Glomerular visceral epithelial cell (primary cell): ENCODE results near the gene ALK.

ENCODE experiments used
- DNase-seq: peaks from one replicate; pipeline ENCODE4 v3.0.0-alpha.2; 2016; ENCODE audit errors: extremely low spot score

ALK gene

DNA sequence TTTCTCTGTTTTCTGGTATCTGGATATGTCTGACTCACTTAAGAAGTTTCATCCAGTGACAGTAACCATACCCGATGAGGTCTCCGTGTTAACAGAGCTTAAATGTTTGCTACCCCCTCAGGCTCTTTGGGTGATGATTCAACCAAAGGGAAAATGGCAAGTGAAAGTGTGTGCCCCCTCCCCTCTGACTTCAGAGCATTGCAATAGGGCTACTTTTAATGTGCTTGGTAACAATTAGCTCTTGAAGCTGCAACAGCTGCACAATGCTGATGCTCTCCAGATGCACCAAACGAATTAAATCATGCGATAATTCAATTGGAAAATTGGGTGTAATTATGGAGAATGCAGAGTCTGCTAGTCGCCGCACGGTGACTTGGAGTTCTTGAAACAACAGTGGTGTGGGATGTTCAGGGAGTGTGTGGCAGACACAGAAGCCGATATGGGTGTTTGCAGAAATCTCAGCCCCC, 270.7 kb downstream of the ALK start:
- no peak for DNase-seq

DNA sequence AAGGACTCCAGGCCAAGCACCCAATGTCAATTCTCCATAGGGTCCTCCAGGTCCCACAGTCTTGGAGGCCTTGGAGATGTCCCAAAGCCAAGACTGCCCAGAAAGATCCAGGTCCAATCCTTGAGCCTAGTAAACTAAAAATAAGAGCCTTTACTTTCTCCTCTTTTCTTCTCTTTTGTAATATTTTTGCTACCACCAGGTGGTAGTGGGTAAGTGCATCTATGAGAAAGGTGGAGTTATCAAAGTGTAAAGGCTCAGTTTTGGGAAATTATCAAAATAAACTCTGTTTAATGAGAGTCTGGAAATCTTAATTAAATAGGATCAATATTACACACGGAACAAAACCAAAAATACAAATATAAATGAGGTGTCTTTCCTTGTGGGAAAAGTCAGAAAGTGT, 276.4 kb downstream of the ALK start:
- no peak for DNase-seq

DNA sequence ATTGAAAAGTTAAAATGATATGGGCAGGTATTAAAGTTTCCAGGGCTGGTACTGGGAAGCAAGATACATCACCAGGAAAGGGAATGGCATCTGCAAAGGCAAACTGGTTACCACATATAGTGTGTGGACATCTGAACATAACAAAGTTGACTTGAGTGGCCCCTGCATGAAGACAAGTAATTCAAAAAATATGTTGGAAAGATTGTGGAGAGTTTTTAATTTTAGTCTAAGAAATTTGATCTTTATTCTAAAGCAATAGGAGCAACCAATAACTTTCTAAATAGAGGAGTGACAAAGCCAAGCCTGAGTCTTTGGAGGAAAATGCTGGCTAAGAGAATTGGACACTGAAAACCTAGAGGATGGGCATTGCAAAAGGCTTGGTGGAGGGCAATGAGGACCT, 278.2 kb downstream of the ALK start:
- no peak for DNase-seq

DNA sequence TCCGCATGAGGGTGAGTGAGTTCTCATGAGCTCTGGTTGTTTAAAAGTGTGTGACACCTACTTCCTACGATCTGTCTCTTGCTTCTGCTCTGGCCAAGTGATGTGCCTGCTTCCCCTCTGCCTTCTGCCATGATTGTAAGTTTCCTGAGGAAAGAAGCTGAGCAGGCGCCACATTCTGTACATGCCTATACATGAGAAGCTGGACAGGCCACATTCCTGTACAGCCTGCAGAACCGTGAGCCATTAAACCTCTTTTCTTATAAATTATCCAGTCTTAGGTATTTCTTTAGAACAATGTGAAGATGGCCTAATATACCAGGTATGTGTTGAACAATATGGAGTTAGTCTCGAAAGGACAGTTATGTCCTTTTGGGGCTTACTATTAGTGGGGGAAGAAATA, 281.0 kb downstream of the ALK start:
- no peak for DNase-seq

DNA sequence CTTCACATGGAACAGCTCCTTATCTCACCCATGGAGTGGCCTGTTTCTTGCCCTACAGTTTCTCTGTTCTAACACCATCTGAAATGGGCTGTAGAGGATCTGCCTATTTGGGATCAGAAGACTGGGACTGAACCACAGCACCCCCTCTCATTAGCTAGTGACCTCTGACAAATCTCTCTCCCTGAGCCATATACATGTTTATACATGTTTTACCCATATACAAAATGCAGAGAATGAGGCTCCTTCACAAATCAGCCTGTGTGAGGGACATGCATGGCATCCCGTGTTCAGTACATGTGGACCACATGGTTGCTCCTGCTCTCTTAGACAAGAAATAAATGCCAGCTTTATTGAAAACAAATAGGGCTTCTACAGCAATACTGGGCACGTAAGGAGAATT, 282.7 kb downstream of the ALK start:
- DNase-seq = no peak

DNA sequence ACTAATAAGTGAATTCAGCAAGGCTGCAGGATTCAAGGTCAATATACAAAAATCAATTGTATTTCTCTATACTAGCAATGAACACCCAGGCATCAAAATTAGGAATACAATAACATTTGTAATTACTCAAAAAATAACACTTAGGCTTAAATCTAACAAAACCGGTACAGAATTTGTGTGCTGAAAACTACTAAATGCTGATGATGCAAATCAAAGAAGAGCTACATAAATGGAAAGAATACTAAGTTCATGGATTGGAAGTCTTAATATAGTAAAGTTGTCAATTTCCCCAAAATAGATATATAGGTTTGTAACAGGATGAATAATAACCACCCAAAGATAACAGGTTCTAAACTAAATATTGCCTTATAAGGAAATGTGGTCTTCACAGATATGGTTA, 286.5 kb downstream of the ALK start:
- no peak for DNase-seq

DNA sequence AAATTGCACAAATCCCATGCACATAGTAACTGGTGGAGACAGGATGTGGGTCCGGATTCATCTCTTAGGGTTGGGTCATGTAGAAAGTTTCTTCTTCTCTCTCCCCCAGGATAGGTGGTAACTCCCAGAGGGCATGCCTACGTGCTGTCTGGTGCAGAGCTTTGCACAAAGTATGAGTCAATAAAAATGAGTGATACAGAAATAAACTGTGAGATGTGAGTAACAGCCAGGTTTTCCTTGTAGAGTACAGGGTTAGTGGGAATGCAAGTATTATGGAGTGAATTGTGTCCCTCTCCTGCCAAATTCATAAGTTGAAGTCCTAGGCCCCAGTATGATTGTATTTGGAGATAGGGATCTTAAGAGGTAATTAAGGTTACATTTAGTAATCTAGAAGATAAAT, 289.4 kb downstream of the ALK start:
- DNase-seq = no peak

DNA sequence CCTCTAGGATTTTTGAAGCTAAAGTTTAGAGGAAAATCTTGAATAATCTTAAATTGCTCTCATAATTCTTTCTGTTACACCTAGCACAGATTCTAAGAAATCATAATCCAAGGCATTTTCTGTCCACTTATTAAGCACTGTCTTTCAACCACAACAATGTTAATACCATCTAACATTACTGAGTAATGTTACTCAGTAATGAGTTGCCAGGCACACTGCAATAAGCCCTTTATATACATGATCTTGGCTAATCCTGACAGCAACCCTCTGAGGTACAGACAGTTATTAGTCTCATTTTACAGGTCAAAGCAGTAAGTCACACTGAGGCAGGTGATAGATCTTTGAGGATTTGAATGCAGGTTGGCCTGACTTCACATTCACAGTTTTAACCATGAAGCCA, 291.9 kb downstream of the ALK start:
- no peak for DNase-seq

DNA sequence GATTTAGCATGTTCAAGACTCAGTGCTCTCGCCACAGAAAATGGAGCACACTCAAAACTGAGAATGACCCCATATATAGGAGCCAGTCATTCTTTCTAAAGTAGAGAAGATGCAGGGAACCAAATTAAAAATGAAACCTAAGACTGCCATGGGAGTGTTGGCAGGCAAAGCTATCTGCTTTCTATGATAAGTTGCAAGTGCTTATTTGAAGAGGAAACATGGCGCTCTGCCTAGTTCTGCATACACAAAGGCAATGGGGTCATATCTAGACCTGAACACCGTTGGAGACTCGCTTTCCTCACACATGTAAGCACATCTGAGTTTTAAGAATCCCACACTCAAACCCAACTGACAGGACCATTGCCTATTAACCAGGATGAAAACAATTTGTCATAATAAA, 292.5 kb downstream of the ALK start:
- no peak for DNase-seq

DNA sequence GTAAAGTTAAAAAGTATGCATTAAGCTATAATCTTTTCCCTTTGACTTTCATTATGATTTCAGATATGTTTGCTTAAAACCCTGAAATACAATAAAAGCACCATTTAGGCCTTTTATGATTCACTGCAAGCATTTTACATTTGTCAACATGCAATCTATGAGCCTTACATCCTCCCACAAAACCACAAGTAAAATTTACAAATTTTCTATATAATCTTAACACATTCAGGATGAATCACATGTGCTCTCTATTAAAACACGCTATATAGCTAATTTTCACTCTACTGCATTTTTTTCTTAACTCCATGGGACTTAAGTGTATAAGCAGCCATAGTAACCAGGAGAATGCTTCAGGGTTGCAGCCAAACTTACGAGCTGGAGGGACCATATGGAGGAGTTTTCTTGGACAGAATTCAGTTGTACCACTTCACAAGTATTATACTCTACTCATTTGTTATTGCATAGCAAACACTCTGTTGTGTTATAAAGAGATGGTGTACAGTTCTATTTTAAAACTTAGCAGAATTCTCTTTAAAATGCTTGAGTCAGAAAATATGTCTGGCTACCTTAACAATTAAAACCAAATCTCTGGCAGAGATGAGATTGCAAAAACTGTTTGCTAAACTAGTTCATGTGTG, 293.2 kb downstream of the ALK start:
- DNase-seq = no peak

DNA sequence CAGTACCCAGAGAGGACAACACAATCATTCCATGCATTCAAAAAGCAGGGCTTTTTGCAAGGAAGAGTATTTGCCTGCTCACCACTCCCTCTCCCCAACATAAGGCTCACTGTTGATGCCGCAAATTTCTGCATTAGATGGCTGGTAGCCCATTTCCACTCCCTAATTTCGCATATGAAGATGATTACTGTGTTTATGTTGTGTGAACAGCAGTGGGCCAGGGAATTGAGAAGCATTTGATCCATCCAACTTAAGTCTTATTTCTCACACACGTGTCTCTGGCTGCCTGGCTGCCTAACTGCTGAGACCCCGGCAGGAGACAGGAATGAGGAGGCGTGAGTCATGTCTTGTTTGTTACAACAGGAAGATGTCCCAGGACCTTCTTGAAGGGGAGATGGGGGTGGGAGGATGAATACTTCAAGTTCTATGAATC, 294.1 kb downstream of the ALK start:
- no peak for DNase-seq

DNA sequence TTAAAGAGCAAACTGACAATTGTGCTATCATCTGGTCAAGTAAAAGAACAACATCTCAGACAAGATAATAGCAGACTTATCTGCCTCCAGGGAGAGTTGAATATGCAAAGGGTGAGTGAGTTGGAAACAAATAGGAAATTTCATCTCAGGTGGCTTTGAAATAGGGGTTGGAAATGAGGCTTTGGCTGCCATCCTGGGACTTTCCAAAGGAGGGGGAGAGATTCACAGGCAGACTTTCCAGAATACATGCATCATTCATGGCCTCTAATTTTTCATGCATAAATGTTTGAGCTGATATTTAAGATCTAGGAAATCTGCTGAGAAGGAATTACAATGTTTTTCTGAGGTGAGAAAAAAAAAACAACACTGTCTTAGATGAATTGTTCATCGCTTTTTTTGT, 300.5 kb downstream of the ALK start:
- DNase-seq = no peak

DNA sequence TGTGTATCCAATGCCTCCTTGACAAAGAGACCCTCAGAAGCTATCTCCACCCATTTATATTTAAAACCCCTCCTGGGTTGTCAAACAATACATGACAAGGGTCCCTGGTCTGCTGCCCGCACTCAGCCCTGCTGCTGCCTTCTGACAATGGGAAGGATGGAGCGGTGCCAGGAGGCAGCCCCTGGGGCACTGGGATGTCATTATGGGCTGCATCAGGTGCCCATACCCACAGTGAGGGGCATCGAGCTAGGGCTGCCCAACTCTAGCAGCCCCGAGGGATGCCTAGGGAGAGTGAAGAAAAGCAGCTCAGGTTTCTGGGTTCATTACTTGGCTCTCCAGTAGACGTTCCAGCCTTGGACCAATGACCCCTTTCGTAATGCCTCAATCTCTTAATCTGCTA, 301.7 kb downstream of the ALK start:
- no peak for DNase-seq

DNA sequence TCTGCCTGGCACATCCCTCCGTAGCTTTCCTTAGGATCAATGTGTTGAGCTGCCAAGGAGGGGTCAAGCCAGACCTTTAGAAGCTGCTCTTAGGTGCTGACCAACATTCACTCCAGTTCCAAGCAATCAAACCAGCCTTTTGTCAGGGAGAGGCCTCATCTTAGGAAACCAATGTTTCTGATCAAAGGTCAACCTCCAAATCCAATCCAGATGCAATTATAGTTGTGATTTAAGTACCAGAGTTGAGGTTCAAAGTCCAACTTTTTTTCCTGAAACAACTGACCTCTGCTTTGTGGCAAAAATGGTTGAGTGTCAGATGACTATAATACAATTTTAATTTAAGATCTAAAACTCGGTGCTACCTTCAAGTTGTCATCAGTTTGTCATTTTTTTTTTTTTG, 303.4 kb downstream of the ALK start:
- no peak for DNase-seq

DNA sequence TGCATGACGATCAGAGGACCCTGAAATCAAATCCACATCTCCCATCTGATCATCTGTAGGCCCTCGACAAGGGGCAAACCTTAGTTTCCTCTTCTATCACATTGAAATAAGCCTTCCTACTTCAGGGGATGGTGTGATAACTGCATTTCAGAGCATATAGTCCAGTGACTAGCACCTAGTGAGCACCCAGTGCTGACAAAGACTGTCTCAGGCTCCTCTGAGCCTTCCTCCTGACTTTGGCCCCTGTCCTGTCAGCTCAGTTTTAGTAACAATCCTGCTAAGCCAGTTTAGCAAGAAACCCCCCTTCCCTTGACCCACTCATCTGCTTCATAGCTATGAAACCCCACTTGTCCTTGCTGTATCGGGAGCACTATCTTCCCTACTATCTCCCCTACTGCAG, 304.0 kb downstream of the ALK start:
- DNase-seq = no peak

DNA sequence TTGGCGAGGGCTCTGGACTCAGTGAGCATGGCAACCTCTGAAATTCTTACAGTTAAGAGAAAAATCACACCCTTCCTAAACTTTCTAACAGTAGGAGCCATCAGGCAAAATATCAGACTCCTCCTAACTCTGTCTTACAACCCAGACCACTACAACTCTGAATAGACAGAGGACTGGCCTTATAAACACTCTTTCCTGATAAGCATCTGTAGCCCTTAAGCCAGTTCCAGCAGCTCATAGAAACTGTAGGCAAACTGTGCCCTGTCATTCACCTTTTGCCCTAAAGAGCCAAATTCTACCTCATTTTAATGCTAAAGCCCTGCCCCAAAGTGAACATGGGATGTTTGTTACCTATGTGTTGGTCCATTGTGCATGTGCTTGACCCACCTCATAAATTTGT, 304.8 kb downstream of the ALK start:
- DNase-seq = no peak

DNA sequence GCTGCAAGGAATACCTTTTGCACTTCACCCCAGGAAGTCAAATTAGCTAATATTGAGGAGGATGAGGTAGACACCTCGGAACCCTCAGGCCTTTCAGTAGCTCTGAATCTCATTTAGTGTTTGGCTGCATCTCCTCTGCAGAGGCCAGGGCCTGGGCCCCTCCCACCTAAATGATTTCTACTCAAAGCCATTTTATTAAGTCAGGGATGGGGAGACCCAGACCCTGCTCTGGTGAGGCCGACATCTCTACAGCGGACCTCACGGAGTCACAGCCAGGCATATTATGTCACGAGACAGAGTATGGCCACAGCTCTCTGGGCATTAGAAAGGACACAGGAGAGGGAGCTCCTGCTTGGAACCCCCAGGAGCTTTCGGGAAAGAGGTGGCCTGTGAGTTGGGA, 305.5 kb downstream of the ALK start:
- no peak for DNase-seq

DNA sequence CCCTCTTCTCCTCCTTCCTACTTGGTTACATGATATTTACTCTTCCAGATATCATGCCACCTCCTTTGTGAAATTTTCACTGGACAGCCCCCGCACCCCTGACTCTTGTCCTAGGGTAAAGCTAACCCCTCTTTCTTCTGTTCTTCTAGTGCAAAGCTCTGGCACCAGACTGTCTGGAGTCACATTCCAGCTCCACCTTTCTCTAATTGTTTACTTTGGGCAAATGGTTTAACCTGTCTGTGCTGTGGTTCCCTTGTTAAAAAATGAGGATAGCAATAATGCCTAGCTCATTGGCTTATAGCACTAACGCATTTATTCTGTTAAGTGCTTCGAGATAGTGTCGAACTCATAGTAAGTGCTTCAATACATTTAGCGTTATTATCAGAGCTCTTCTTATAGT, 306.2 kb downstream of the ALK start:
- no peak for DNase-seq

DNA sequence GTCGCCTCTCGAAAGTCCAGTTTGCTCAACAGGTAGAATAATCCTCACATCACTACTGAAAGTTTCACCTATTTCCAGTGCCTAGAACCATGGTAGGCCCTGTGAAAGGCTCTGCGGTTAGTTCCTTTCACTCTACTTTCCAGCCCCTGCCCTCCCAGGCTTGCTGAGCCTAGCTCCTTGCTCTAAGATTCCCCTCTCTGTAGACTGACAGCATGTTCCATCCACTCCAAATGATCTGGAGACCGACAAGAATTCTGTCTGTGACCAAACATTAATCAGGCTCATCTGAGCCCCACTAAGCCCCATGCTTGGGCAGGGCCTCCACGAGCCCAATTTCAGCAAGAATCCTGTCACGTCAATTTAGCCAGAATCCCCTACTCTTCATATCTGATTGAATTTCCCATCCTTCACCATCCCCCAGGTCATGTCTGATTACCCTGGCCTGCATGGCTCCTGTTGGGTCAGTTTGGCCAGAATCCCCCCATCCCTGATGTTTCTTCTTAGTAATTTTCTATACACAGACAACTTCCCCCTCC, 307.0 kb downstream of the ALK start:
- no peak for DNase-seq

DNA sequence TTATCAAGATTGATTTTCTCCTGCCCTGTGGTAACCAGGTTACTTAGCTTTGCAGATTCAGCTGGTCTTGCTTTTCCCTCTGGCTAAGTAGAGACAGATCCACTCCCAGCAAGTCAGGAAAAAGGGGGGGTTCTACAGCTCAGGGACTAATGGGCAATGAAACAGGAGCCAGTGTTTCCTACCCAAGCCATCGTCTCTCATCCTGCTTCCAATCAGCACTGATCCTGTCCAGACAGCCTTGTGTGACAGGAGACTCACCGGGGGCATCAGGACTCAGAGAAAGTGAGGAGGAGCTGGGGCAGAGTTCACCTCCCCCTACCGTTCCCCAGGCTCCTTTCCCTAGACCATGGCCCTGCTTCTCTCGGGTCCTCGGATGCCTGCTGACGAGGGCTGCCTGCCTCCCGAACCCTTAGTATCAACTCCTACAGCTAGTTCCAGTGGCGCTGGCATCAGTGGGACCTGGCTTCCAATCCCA, 307.6 kb downstream of the ALK start:
- DNase-seq = no peak

DNA sequence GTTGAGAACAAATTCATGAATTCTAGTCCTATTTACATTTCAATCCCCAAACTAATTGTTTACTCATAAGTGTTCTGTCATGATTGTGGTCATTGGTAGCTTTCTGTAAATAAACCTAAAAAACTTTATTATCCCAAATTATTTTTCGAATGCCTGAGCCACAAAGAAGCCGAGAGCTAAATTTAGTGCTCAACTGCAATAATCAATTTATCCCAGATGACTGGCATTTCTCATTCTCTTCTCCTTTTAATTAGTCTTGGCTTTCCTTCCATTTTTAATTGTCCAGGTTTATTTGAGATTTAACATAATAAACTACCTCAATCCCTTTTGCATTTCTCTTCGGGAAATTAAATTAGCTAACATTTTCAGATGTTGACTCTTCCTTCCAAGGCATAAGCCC, 308.3 kb downstream of the ALK start:
- DNase-seq = no peak

DNA sequence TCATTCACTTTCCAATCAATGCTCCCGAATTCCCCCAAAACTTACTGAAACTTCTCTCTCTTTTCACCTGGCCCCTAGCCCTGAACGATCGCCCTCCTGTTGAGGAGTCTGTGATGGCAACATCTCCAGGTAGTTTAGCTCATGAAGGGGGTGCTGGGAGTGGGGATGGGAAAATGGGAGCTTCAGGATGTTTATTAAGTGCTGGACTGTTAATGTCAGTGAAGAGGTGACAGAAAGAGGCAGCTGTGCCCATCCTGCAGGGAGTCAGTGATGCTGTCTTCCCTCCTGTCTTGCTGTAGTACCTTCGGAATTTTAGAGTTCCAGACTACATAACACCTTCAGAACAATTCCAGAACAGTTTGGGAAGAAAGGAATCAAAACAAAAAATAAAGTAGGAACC, 308.8 kb downstream of the ALK start:
- no peak for DNase-seq

DNA sequence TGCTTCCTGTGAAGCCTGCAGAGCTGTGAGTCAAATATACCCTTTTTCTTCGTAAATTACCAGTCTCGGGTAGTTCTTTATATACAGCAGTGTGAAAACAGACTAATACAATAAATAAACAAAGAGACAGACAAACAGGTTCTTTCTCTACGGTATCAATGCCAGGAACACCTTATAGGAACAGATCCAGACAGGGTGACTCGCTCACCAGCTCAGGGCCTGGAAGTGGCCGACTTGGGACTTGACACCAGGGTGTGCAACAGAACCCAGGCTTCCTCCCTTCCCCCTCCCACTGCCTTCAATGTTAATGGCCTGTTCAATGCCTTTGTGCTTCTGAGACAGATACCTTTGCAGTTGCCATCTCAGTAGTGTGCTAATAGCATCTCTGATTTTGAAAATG, 309.5 kb downstream of the ALK start:
- no peak for DNase-seq

DNA sequence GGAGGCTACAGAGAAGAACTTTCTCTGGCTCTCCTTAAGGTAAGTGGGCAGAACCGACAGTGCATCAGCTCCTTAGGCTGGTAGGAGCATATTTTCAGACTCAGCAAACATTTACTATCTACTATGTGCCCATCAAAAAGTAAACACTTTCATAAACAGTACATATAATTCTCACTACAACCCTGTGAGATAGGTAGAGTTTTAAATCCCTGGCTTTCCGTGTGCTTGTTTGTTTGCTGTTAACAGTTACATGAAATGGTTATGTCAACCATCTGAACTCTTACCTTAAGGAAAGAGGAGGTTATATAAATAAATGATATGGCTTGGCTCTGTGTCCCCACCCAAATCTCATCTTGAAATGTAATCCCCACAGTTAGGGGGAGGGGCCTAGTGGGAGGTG, 310.1 kb downstream of the ALK start:
- no peak for DNase-seq
